HG03097 (cell line): ENCODE results near the gene IL21.
"Not testable (repeated sequence)": the region's sequence is repeated elsewhere in the genome, so short reads cannot be mapped to it uniquely, and the experiment has no call there.

ENCODE experiments used
- ATAC-seq: cut with Tn5 transposase; IDR thresholded peaks from one replicate; pipeline ENCODE4 v1.9.1; 2021; ENCODE audit not compliant: unreplicated experiment, low FRiP score

The IL21 gene

GRCh38 chr4:122583906-122584305 is 37.0 kb downstream of the IL21 start:
- ATAC-seq, result no peak

DNA sequence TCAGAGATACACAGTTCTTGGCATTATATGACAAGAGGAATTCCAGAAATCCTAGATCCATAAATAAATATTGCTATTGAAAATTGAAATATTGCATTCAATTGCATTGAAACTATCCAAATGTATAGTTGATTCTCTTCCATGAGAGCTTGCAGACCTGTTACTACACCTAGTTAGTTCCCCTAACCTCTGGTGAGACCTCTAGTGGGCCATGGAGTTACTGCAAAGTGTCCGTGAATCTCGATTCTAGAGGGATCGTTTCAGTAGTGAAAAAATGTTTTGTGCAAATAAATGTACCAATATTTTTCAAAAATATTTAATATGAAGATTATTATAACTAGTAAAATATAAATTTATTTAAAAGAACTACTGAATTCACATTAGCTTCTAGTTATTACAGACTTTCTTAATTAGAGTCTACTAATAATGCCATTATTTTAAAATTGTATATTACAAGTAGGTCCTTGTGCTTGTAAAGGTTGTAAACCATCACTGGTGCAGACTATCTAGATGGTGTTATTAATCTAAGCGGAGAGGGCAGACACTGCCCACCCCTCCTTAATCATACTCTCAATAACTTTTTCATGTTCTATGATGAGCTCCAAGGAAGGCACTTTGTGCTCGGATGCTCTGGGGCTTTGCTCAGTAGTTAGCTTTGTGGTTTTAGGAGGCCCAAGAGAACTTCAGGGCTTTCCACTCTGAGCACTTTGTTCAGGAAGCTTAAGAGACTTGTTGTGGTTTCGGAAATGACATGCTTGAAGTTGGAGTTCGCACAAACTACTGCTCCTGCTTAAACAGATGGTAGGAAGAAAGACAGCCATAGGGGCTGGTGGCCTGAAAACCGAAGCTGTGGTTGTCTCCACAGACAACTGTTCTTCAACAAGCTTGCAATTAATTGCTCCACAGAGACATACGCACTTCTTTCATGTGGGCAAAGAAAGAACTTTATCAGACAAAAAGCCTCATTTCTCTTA is 42.8 kb downstream of the IL21 start:
- ATAC-seq, result peak; percentile 58

DNA sequence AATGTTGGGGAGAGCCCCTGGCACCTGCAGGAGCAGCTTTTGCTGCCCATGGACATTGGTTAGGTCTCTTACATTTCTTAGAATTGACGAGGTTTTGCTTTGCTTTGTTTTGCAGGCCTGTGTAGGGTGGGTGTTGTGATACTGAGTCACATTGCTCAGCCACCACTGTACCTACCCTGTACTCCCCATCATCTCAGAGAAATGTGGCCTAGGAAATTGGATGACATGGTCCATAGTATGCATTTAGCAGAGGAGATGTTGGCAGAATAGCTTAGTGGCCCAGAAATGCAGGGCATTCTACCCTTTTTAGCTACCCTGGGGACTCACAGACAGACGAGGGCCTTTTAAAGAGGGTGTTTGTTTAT is 43.7 kb downstream of the IL21 start:
- ATAC-seq, result no peak

DNA sequence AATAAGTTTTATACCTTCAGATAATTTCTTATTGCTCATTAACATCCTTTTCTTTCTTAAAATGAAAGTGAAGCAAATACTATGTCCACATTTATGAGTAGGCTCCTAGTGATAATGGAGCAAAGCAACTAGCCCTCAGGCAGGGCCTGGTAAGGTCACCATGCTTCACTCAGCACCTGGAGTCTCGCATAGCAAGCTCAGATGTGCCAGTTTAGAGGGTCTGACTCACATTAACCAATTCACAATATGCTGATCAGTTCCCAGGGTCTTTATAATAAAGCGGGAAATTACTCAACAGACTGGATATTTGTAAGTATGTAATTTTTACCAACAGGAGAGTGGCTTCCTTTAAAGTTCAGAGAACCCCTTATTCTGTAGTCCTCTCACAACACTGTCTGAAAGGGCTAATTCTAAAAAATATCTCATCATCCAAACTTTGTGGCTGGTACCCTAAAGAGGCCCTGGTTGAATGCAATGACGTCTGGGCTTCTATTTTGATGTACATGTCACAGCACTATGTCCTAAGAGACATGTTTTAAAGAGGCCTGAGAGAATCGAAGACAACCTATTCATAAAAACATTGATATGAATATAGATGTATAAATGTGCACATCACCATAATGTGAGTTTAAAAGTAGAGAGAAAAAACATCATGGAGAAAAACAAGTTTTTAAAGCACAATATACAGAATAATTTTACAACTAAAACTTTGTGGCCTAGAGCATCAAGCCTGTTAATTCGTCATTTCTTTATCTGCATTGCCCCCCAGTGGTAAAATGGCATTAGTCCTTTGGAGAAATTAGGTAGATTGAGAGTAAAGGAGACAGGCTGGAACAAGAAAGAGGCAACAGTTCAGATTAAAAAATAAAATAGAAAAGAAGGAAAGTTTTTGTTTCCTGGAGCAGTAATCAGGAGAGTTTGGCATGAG is 44.3 kb downstream of the IL21 start:
- peak; percentile 47 for ATAC-seq

DNA sequence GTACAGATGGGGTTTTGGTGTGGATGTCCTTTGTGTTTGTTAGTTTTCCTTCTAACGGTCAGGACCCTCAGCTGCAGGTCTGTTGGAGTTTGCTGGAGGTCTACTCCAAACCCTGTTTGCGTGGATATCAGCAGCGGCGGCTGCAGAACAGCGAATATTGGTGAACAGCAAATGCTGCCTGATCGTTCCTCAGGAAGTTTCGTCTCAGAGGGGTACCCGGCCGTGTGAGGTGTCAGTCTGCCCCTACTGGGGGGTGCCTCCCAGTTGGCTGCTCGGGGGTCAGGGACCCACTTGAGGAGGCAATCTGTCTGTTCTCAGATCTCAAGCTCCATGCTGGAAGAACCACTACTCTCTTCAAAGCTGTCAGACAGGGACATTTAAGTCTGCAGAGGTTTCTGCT is 46.5 kb downstream of the IL21 start:
- ATAC-seq, result not testable (repeated sequence)

GRCh38 chr4:122562449-122562848 is 58.4 kb downstream of the IL21 start:
- no peak for ATAC-seq
